Bronchial epithelial cell (primary cell): Measurements from ENCODE around the gene NPPA. TPM values are rescaled to one million over a fixed set of nuclear protein-coding genes. Genes with fewer than 3 reads are reported as not detected.

Source experiments
- DNase-seq: peaks from one replicate; pipeline ENCODE4 v3.0.0-alpha.2; 2010; ENCODE audit warnings: low read depth
- FAIRE-seq: peaks from 2 replicates; lab custom pipeline; 2011; peaks lifted over from hg19 to GRCh38; lab: Jason Lieb, UNC
- H3K27me3 ChIP-seq: 2 replicates; pipeline ENCODE4 v1.5.1; 2011; ENCODE audit warnings: low read length; ENCODE audit not compliant: control insufficient read depth, insufficient read depth
- H3K36me3 ChIP-seq: 2 replicates; pipeline ENCODE4 v1.5.1; 2011; ENCODE audit warnings: low read length; ENCODE audit not compliant: control insufficient read depth, insufficient read depth
- H3K4me3 ChIP-seq: 2 replicates; pipeline ENCODE4 v1.5.1; 2011; ENCODE audit warnings: mild to moderate bottlenecking, low read depth, low read length, control low read depth
- CTCF ChIP-seq: IDR thresholded peaks from 2 replicates; pipeline ENCODE4 v1.5.1; 2011; ENCODE audit warnings: mild to moderate bottlenecking, moderate library complexity, low read length, control low read depth, inconsistent platforms; ENCODE audit not compliant: insufficient read depth, severe bottlenecking
- total RNA-seq: library from RNA; depleted of rRNA; stranded (reverse); fragments of >200 nt; gene quantifications from 2 replicates; pipeline ENCODE4 v1.2.1, GENCODE V29; 2014

NPPA gene
- total RNA-seq, 1 donor from 2014 or later, result not detected

- Histone ChIP-seq H3K27me3 (no peaks in the 10 kb centered on the region), H3K36me3 (peaks cover 13% of the 10 kb centered on the region), H3K4me3 (no peak overlapping the region)
- FAIRE-seq (no peak), DNase-seq (no peak)
- no peak for TF ChIP-seq CTCF
These were observed 46.7 kb downstream of the NPPA start for GRCh38 chr1:11800756-11801433.

GRCh38 chr1:11800391-11800755 is 47.2 kb downstream of the NPPA start:
- FAIRE-seq (no peak), DNase-seq (no peak)
- no peaks in the 10 kb centered on the region for H3K27me3 ChIP-seq
- H3K4me3 ChIP-seq, result no peak overlapping the region
- TF ChIP-seq CTCF, result no peak
- peaks cover 16% of the 10 kb centered on the region for H3K36me3 ChIP-seq

DNA sequence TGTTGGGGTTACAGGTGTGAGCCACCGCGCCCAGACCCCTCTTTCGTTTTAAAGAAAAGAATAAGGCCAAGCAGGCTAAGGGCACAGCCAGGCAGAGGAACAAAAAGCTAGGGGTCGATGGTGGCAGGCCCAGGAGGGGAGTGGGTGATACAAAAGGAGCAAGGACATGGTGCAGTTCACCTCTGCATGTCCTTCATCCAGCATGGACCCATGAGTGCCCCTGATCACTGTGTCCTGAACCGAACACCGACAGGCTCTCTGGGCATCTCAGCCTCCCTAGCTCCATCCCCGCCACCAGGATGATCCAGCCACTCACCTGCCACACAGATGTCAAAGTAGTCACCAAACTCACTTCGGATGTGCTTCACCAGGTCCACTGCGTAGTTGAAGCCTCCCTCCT is 47.7 kb downstream of the NPPA start:
- Histone ChIP-seq H3K4me3 (no peak overlapping the region), H3K36me3 (peaks cover 20% of the 10 kb centered on the region), H3K27me3 (no peaks in the 10 kb centered on the region)
- DNase-seq (no peak), FAIRE-seq (no peak)
- TF ChIP-seq CTCF, result no peak

GRCh38 chr1:11799099-11799498 is 48.5 kb downstream of the NPPA start:
- H3K4me3 ChIP-seq, result no peak overlapping the region
- no peak for FAIRE-seq
- no peaks in the 10 kb centered on the region for H3K27me3 ChIP-seq
- H3K36me3 ChIP-seq, result peaks cover 24% of the 10 kb centered on the region
- no peak for DNase-seq
- no peak for TF ChIP-seq CTCF

DNA sequence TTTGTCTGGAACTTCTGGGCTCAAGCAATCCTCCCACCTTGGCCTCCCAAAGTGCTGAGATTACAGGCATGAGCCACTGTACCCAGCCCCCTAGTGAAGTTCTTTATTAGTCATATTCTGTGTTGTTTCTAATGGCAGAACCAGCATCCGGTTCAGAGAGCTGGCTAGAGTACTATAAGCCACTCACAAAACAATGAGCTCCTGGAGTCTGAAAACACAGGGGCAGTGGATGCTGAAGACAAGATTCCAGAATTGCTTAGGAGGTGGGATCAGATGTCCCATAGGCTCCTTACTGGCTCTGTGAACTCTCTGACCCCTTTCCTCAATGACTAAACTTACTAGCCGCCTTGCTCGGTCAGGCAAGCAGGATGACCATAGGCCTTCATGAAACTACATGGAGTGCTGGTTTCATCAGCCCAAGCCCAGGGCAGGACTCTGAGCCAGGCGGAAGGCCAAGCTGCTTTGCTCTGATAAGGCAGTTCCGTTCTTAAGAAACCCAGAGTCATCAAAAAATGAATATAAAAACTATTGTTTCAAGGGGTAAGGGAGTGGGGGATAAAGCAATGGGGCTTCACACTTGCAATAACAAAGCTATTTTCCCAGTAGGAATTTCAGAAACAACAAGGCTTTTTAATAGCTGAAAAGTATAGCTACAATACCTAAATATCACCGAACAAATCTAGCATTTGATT is 49.9 kb downstream of the NPPA start:
- no peak for FAIRE-seq

More for the DNA sequence above, 49.9 kb downstream of the NPPA start:
- no peak for TF ChIP-seq CTCF
- no peak for DNase-seq
- H3K27me3 ChIP-seq, result no peaks in the 10 kb centered on the region
- no peak overlapping the region for H3K4me3 ChIP-seq
- peaks cover 27% of the 10 kb centered on the region for H3K36me3 ChIP-seq
